CD4-positive, alpha-beta T cell treated with Interferon alpha-2 for 1 hour (primary cell): ENCODE data around the gene EIPR1.
"Not testable (repeated sequence)": the region's sequence is repeated elsewhere in the genome, so short reads cannot be mapped to it uniquely, and the experiment has no call there.

Experiments used
- DNase-seq, 2 donors: peaks; one replicate each; pipeline ENCODE4 v3.0.0-alpha.2; 2020 to 2022

Gene EIPR1

GRCh38 chr2:3399829-3400228, 22.2 kb upstream of the EIPR1 start:
- no peak for DNase-seq

GRCh38 chr2:3399381-3399780, 21.8 kb upstream of the EIPR1 start:
- DNase-seq = no peak

GRCh38 chr2:3398857-3399256, 21.2 kb upstream of the EIPR1 start:
- DNase-seq = no peak

GRCh38 chr2:3396920-3397559, 19.4 kb upstream of the EIPR1 start:
- no peak for DNase-seq

GRCh38 chr2:3392216-3392615, 14.6 kb upstream of the EIPR1 start:
- DNase-seq = no peak

- no peak for DNase-seq
Observed at GRCh38 chr2:3390041-3390440, 12.4 kb upstream of the EIPR1 start.

GRCh38 chr2:3389193-3389592, 11.6 kb upstream of the EIPR1 start:
- no peak for DNase-seq

GRCh38 chr2:3388412-3388738, 10.8 kb upstream of the EIPR1 start:
- DNase-seq = no peak

GRCh38 chr2:3387644-3388411, 10.2 kb upstream of the EIPR1 start:
- no peak for DNase-seq

GRCh38 chr2:3387011-3387410, 9.4 kb upstream of the EIPR1 start:
- DNase-seq = no peak

GRCh38 chr2:3386448-3386958, 8.9 kb upstream of the EIPR1 start:
- no peak for DNase-seq

- peak; percentile 91 to 94 for DNase-seq
Observed at GRCh38 chr2:3379647-3380534, 2.3 kb upstream of the EIPR1 start, which contains the start of gene TRAPPC12. Gene TRAPPC12, plus strand, starts transcription at chr2:3379694. Its CDS starts 7,930 bp downstream, at chr2:3387624.

GRCh38 chr2:3379339-3379646, 1.7 kb upstream of the EIPR1 start:
- no peak for DNase-seq

- peak; percentile 6 to 52 for DNase-seq
Observed at GRCh38 chr2:3377279-3377611, 373 bp downstream of the EIPR1 start.

GRCh38 chr2:3376821-3377220, 797 bp downstream of the EIPR1 start:
- no peak for DNase-seq

- DNase-seq = not testable (repeated sequence)
Observed at GRCh38 chr2:3369340-3370181, 8.1 kb downstream of the EIPR1 start.

- DNase-seq = no peak
Observed at GRCh38 chr2:3368261-3368722, 9.3 kb downstream of the EIPR1 start.

- no peak for DNase-seq
Observed at GRCh38 chr2:3365219-3365618, 12.4 kb downstream of the EIPR1 start.

- no peak for DNase-seq
Observed at GRCh38 chr2:3361518-3362389, 15.9 kb downstream of the EIPR1 start.

- DNase-seq = no peak
Observed at GRCh38 chr2:3357926-3358325, 19.7 kb downstream of the EIPR1 start.

GRCh38 chr2:3357446-3357845, 20.2 kb downstream of the EIPR1 start:
- DNase-seq = not testable (repeated sequence)

- DNase-seq = no peak
Observed at GRCh38 chr2:3356799-3357198, 20.8 kb downstream of the EIPR1 start.
